Neutrophil (primary cell): ENCODE results near the gene DDAH2.
A peak's percentile ranks its signal among the peaks of the same experiment; 100 is the strongest.

Experiments
- H3K27ac ChIP-seq: fragments of 200-600 bp; sonication (generic); 2 replicates; pipeline ENCODE4 v1.5.1; 2016; ENCODE audit warnings: mild to moderate bottlenecking, moderate library complexity
- H3K27me3 ChIP-seq: fragments of 200-600 bp; sonication (generic); 2 replicates; pipeline ENCODE4 v1.6.0; 2016; ENCODE audit warnings: mild to moderate bottlenecking
- H3K36me3 ChIP-seq: fragments of 200-600 bp; sonication (generic); 2 replicates; pipeline ENCODE4 v1.5.1; 2017
- H3K4me1 ChIP-seq, 2 experiments: fragments of 200-600 bp in 1 of 2; sonication (generic) in 1 of 2; 1 replicate in 1 of 2; 2 replicates in 1 of 2; pipeline versions ENCODE4 v1.5.1 to v1.6.1; 2013 to 2016; ENCODE audit warnings: low read depth in 1 of 2, low read length in 1 of 2, mild to moderate bottlenecking in 1 of 2, moderate library complexity in 1 of 2; ENCODE audit not compliant: control insufficient read depth in 1 of 2, insufficient read depth in 1 of 2
- H3K4me3 ChIP-seq, 2 experiments: fragments of 200-600 bp in 1 of 2; sonication (generic) in 1 of 2; 1 replicate in 1 of 2; 2 replicates in 1 of 2; pipeline ENCODE4 v1.5.1; 2013 to 2016; ENCODE audit warnings: low read depth in 1 of 2, low read length in 1 of 2, mild to moderate bottlenecking in 1 of 2, moderate library complexity in 1 of 2
- H3K9me3 ChIP-seq: fragments of 200-600 bp; sonication (generic); 2 replicates; pipeline ENCODE4 v1.5.1; 2016
- CTCF ChIP-seq: fragments of 200-600 bp; sonication (generic); IDR thresholded peaks from 2 replicates; pipeline ENCODE4 v1.5.1; 2016; ENCODE audit warnings: antibody characterized with exemption

The DDAH2 gene

GRCh38 chr6:31733734-31734133 is 4.6 kb upstream of the DDAH2 start:
- H3K4me3 ChIP-seq = peak overlapping the region; percentile 88 to 98
- peaks cover 75 to 78% of the 10 kb centered on the region in 2 experiments for H3K4me1 ChIP-seq
- H3K36me3 ChIP-seq = peaks cover 45% of the 10 kb centered on the region
- no peaks in the 10 kb centered on the region for H3K27me3 ChIP-seq
- peak overlapping the region; percentile 96 for H3K27ac ChIP-seq
- H3K9me3 ChIP-seq = no peaks in the 10 kb centered on the region
- TF ChIP-seq CTCF = no peak

- no peak for TF ChIP-seq CTCF
- no peaks in the 10 kb centered on the region for H3K27me3 ChIP-seq
- peaks cover 48% of the 10 kb centered on the region for H3K36me3 ChIP-seq
- peak overlapping the region in 1 of 2 experiments; percentile 23 for H3K4me3 ChIP-seq
- peak overlapping the region; percentile 96 for H3K27ac ChIP-seq
- H3K4me1 ChIP-seq = peaks cover 75 to 78% of the 10 kb centered on the region in 2 experiments
- H3K9me3 ChIP-seq = no peaks in the 10 kb centered on the region
These were observed 2.9 kb upstream of the DDAH2 start for GRCh38 chr6:31732029-31732428.

GRCh38 chr6:31730631-31731086 is 1.6 kb upstream of the DDAH2 start:
- Histone ChIP-seq H3K9me3 (no peaks in the 10 kb centered on the region), H3K27me3 (no peaks in the 10 kb centered on the region), H3K36me3 (peaks cover 60% of the 10 kb centered on the region), H3K4me1 (peaks cover 83 to 88% of the 10 kb centered on the region in 2 experiments), H3K4me3 (peak overlapping the region; percentile 89 to 91), H3K27ac (peak overlapping the region; percentile 96)
- TF ChIP-seq CTCF = no peak

- peaks cover 85 to 88% of the 10 kb centered on the region in 2 experiments for H3K4me1 ChIP-seq
- peak overlapping the region; percentile 89 to 91 for H3K4me3 ChIP-seq
- peaks cover 60% of the 10 kb centered on the region for H3K36me3 ChIP-seq
These were observed 1.0 kb upstream of the DDAH2 start for GRCh38 chr6:31729979-31730630.

GRCh38 chr6:31729515-31729978 is 448 bp upstream of the DDAH2 start:
- peak overlapping the region; percentile 96 for H3K27ac ChIP-seq
- H3K4me3 ChIP-seq = peak overlapping the region; percentile 89 to 91
- H3K9me3 ChIP-seq = no peaks in the 10 kb centered on the region
- no peak for TF ChIP-seq CTCF
- no peaks in the 10 kb centered on the region for H3K27me3 ChIP-seq
- peaks cover 60% of the 10 kb centered on the region for H3K36me3 ChIP-seq
- peaks cover 84 to 88% of the 10 kb centered on the region in 2 experiments for H3K4me1 ChIP-seq

More at GRCh38 chr6:31729979-31730630, 1.0 kb upstream of the DDAH2 start:
- H3K9me3 ChIP-seq = no peaks in the 10 kb centered on the region
- peak; percentile 20 for TF ChIP-seq CTCF
- H3K27ac ChIP-seq = peak overlapping the region; percentile 96
- H3K27me3 ChIP-seq = no peaks in the 10 kb centered on the region
